ENCODE results near the gene AFF1. TPM values are rescaled to one million over a fixed set of nuclear protein-coding genes. Genes with fewer than 3 reads are reported as not detected.

AFF1 gene
- total RNA-seq, 1 donor from 2014 or later = 34.1 TPM

GRCh38 chr4:86894455-86894854 lies 40.4 kb upstream of the AFF1 start:
- TF ChIP-seq, protein P1, sequence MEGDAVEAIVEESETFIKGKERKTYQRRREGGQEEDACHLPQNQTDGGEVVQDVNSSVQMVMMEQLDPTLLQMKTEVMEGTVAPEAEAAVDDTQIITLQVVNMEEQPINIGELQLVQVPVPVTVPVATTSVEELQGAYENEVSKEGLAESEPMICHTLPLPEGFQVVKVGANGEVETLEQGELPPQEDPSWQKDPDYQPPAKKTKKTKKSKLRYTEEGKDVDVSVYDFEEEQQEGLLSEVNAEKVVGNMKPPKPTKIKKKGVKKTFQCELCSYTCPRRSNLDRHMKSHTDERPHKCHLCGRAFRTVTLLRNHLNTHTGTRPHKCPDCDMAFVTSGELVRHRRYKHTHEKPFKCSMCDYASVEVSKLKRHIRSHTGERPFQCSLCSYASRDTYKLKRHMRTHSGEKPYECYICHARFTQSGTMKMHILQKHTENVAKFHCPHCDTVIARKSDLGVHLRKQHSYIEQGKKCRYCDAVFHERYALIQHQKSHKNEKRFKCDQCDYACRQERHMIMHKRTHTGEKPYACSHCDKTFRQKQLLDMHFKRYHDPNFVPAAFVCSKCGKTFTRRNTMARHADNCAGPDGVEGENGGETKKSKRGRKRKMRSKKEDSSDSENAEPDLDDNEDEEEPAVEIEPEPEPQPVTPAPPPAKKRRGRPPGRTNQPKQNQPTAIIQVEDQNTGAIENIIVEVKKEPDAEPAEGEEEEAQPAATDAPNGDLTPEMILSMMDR (conservative IDR thresholded peaks at IDR 0.05) = no peak
- Mint-ChIP-seq H3K4me3 (no peak overlapping the region), H3K36me3 (ENCODE audit: low read depth) (no peaks in the 10 kb centered on the region), H3K27me3 (ENCODE audit: low read depth) (no peaks in the 10 kb centered on the region), H3K9me3 (no peaks in the 10 kb centered on the region), H3K4me1 (peaks cover 13% of the 10 kb centered on the region), H3K27ac (ENCODE audit: unreplicated experiment) (no peak overlapping the region)
- no peak for DNase-seq (ENCODE audit: low read depth, low spot score)

DNA sequence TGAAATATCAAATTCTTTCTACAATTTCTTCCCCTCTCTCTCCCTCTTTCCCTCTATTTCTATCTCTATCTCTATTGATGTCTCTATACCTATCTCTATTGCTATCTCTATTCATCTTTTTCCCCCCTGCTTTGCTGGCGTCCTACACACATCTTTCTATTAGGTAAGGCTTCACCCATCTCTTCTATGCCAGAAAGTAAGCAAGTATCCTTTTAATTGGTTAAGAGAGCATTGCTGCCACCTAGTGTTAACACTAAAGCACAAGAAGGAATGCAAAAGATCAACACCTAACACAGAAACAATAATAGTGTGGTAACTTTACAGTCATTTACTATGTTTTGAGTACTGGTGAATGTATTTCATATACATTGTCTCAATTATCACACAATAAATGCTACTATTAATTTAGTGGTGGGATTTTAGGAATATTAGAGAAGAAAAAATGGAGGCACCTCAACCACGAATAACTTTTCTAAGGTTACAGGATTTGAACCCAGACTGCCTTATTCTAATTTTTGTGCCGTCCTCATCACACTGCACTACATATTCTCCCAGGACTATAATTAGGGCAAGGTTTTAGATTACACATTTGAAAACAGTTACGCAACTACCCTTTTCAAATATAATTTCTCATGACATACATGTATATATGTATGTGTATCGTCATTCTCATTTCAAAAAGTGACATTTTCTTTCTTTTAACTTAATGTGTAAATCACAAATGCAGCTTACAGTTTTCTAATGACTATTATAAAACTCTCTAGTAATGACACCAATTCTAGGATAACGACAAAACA lies 38.9 kb upstream of the AFF1 start:
- peaks cover 13% of the 10 kb centered on the region for H3K4me1 Mint-ChIP-seq
- no peak overlapping the region for H3K27ac Mint-ChIP-seq (ENCODE audit: unreplicated experiment)
- no peaks in the 10 kb centered on the region for H3K27me3 Mint-ChIP-seq (ENCODE audit: low read depth)
- TF ChIP-seq, protein P1 (conservative IDR thresholded peaks at IDR 0.05) = peak; percentile 90
- no peaks in the 10 kb centered on the region for H3K9me3 Mint-ChIP-seq
- peak; percentile 18 for DNase-seq (ENCODE audit: low read depth, low spot score)
- H3K36me3 Mint-ChIP-seq (ENCODE audit: low read depth) = no peaks in the 10 kb centered on the region
- no peak overlapping the region for H3K4me3 Mint-ChIP-seq

- no peaks in the 10 kb centered on the region for H3K9me3 Mint-ChIP-seq
- H3K4me3 Mint-ChIP-seq = no peak overlapping the region
- peaks cover 10% of the 10 kb centered on the region for H3K4me1 Mint-ChIP-seq
- no peak overlapping the region for H3K27ac Mint-ChIP-seq (ENCODE audit: unreplicated experiment)
- TF ChIP-seq, protein P1 (conservative IDR thresholded peaks at IDR 0.05) = no peak
- H3K27me3 Mint-ChIP-seq (ENCODE audit: low read depth) = no peaks in the 10 kb centered on the region
- no peak for DNase-seq (ENCODE audit: low read depth, low spot score)
- no peaks in the 10 kb centered on the region for H3K36me3 Mint-ChIP-seq (ENCODE audit: low read depth)
Measured at GRCh38 chr4:86896596-86896995, 38.2 kb upstream of the AFF1 start.

- TF ChIP-seq, protein P1 (conservative IDR thresholded peaks at IDR 0.05) = peak; percentile 44
- no peaks in the 10 kb centered on the region for H3K9me3 Mint-ChIP-seq
- no peaks in the 10 kb centered on the region for H3K27me3 Mint-ChIP-seq (ENCODE audit: low read depth)
- H3K36me3 Mint-ChIP-seq (ENCODE audit: low read depth) = no peaks in the 10 kb centered on the region
- DNase-seq (ENCODE audit: low read depth, low spot score) = no peak
- no peak overlapping the region for H3K27ac Mint-ChIP-seq (ENCODE audit: unreplicated experiment)
- no peaks in the 10 kb centered on the region for H3K4me1 Mint-ChIP-seq
- no peak overlapping the region for H3K4me3 Mint-ChIP-seq
Measured at GRCh38 chr4:86898562-86898961, 36.2 kb upstream of the AFF1 start.

DNA sequence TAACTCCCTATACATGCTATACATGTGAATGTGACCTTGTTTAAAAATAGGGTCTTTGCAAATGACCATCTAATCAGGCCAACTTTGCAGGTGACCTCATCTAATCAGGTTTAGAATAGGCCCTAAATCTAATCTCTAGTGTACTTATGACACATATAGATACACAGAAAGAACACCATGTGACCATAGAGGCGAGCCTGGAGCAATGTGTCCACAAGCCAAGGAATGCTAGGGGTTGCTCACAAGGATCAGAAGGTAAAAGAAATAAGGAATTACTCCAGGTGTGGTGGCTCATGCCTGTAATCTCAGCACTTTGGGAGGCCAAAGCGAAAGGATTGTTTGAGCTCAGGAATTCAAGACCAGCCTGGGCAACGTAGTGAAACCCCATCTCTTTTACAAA lies 32.9 kb upstream of the AFF1 start:
- no peaks in the 10 kb centered on the region for H3K4me1 Mint-ChIP-seq
- no peaks in the 10 kb centered on the region for H3K27me3 Mint-ChIP-seq (ENCODE audit: low read depth)
- no peak for DNase-seq (ENCODE audit: low read depth, low spot score)
- H3K27ac Mint-ChIP-seq (ENCODE audit: unreplicated experiment) = no peak overlapping the region
- no peaks in the 10 kb centered on the region for H3K36me3 Mint-ChIP-seq (ENCODE audit: low read depth)
- TF ChIP-seq, protein P1 (conservative IDR thresholded peaks at IDR 0.05) = no peak
- H3K4me3 Mint-ChIP-seq = no peak overlapping the region
- no peaks in the 10 kb centered on the region for H3K9me3 Mint-ChIP-seq
